K562 (cell line): ENCODE data around the gene FGF22. TPM values are rescaled to one million over a fixed set of nuclear protein-coding genes. Genes with fewer than 3 reads are reported as not detected.

Experiments
- CEBPG ChIP-seq, 3 experiments: fragments of 200-800 bp in 1 of 3; sonication (Bioruptor generic) in 1 of 3; sonication (generic) in 1 of 3; formaldehyde crosslinking in 1 of 3; IDR thresholded peaks in 2 of 3; conservative IDR thresholded peaks in 1 of 3; 2 replicates each; pipeline versions ENCODE4 v1.6.1 to v1.8.0; 2016 to 2022; ENCODE audit warnings: missing compliant biosample characterization in 2 of 3, missing genetic modification characterization in 2 of 3, mild to moderate bottlenecking in 1 of 3, missing genetic modification reagents in 1 of 3
- E2F1 ChIP-seq: sonication (generic); formaldehyde crosslinking; IDR thresholded peaks from 2 replicates; pipeline ENCODE4 v1.8.1; 2023; ENCODE audit warnings: mild to moderate bottlenecking, missing genetic modification reagents, moderate library complexity
- E4F1 ChIP-seq: fragments of 250-450 bp; sonication (Bioruptor Pico); IDR thresholded peaks from 2 replicates; pipeline ENCODE4 v1.5.0; 2021; ENCODE audit warnings: mild to moderate bottlenecking, borderline replicate concordance
- ELF4 ChIP-seq: fragments of 450-650 bp; formaldehyde crosslinking; IDR thresholded peaks from 2 replicates; pipeline ENCODE4 v1.4.0; 2022; ENCODE audit warnings: missing genetic modification characterization
- LEF1 ChIP-seq: fragments of 450-650 bp; IDR thresholded peaks from 2 replicates; pipeline ENCODE4 v1.6.1; 2016; ENCODE audit warnings: mild to moderate bottlenecking
- MED1 ChIP-seq: sonication (generic); formaldehyde crosslinking; IDR thresholded peaks from 2 replicates; pipeline ENCODE4 v1.8.1; 2023; ENCODE audit warnings: missing genetic modification reagents, borderline replicate concordance
- NFIX ChIP-seq: fragments of 250-450 bp; sonication (Bioruptor Pico); IDR thresholded peaks from 2 replicates; pipeline ENCODE4 v1.4.0; 2020; ENCODE audit warnings: low read depth, mild to moderate bottlenecking, moderate library complexity
- NR4A1 ChIP-seq, 2 experiments: fragments of 250-450 bp in 1 of 2; fragments of 450-650 bp in 1 of 2; sonication (Bioruptor Pico) in 1 of 2; IDR thresholded peaks; 2 replicates each; pipeline versions ENCODE4 v1.4.0 to v1.6.1; 2016 to 2020; ENCODE audit warnings: mild to moderate bottlenecking in 2 of 2, missing compliant biosample characterization in 1 of 2, missing genetic modification characterization in 1 of 2, moderate library complexity in 1 of 2
- PCBP1 ChIP-seq: fragments of 200-400 bp; formaldehyde crosslinking; IDR thresholded peaks from 2 replicates; pipeline ENCODE4 v1.6.1; 2018; ENCODE audit warnings: mild to moderate bottlenecking, low read depth, low read length; ENCODE audit not compliant: poor library complexity, severe bottlenecking
- PHB ChIP-seq: fragments of 250-450 bp; sonication (Bioruptor Pico); IDR thresholded peaks from 2 replicates; pipeline ENCODE4 v1.5.0; 2021
- STAT5A ChIP-seq: IDR thresholded peaks from 2 replicates; pipeline ENCODE4 v1.6.1; 2012; ENCODE audit warnings: low read length, inconsistent platforms, borderline replicate concordance
- TCF7L2 ChIP-seq: fragments of 150-350 bp; IDR thresholded peaks from 2 replicates; pipeline ENCODE4 v1.6.1; 2016; ENCODE audit warnings: low read depth, mild to moderate bottlenecking, low read length, moderate library complexity
- ZFP36 ChIP-seq: fragments of 150-350 bp; IDR thresholded peaks from 2 replicates; pipeline ENCODE4 v1.6.1; 2018; ENCODE audit warnings: low read length, low read depth; ENCODE audit not compliant: partially characterized antibody
- ZNF3 ChIP-seq: fragments of 250-450 bp; sonication (Bioruptor Pico); IDR thresholded peaks from 2 replicates; pipeline ENCODE4 v1.5.0; 2021; ENCODE audit warnings: mild to moderate bottlenecking, moderate library complexity
- ZNF589 ChIP-seq: fragments of 200-800 bp; sonication (Bioruptor generic); IDR thresholded peaks from 2 replicates; pipeline ENCODE4 v1.6.1; 2016; ENCODE audit warnings: low read depth, missing genetic modification characterization, missing compliant biosample characterization
- ZNF79 ChIP-seq: fragments of 250-450 bp; sonication (Bioruptor Pico); IDR thresholded peaks from 2 replicates; pipeline ENCODE4 v1.4.0; 2020; ENCODE audit warnings: low read depth, mild to moderate bottlenecking, moderate library complexity
- polyA plus RNA-seq, 8 experiments: library from polyadenylated mRNA; depleted of rRNA in 4 of 8; stranded (reverse) in 5 of 8; unstranded in 3 of 8; fragments of >200 nt; fragmentation: Nextera tagmentation in 2 of 8; fragmentation: Illumina TruSeq in 1 of 8; extraction: Ambion mirVana in 2 of 8; extraction: Trizol in 1 of 8; gene quantifications; 2 replicates each; pipeline versions ENCODE4 v1.2.1 to v1.2.3, GENCODE V29; 2011 to 2014; ENCODE audit warnings: inconsistent platforms in 1 of 8, missing spikeins in 1 of 8
- total RNA-seq, 7 experiments: library from RNA; depleted of rRNA in 6 of 7; stranded (reverse); fragments of >200 nt in 6 of 7; fragmentation: Illumina TruSeq in 2 of 7; extraction: Trizol in 2 of 7; gene quantifications; 2 replicates each; pipeline versions ENCODE4 v1.2.1 to v1.2.3, GENCODE V29; 2011 to 2021; ENCODE audit warnings: low replicate concordance in 1 of 7

FGF22 gene
- total and polyA plus RNA-seq, 9 of the 15 experiments (the other 6 are each of a cell fraction or from before 2014, with no cell fraction given), result 0.14 to 2.2 (median 0.86) TPM; not detected in 4

GRCh38 chr19:610801-611480 is 28.7 kb upstream of the FGF22 start (continued):
- TF ChIP-seq ZFP36 (no peak), PHB (no peak), ZNF589 (CRISPR knock-in tag) (no peak), LEF1 (peak; percentile 58), NR4A1 (CRISPR knock-in tag; IDR thresholded peaks at IDR 0.05) (no peak), NR4A1 (tag; IDR thresholded peaks at IDR 0.05) (no peak), E4F1 (CRISPR knock-in tag) (no peak), ZNF79 (no peak), ZNF3 (CRISPR knock-in tag) (no peak), STAT5A (peak; percentile 14; the same call in 1 of the 2 replicates), E2F1 (CRISPR knock-in tag) (no peak), CEBPG (CRISPR knock-in tag; IDR thresholded peaks at IDR 0.05) (no peak), CEBPG (tag; conservative IDR thresholded peaks at IDR 0.05 in 1 of 2, IDR thresholded peaks at IDR 0.05 in 1 of 2) (no peak), TCF7L2 (no peak), PCBP1 (no peak), ELF4 (CRISPR knock-in tag) (0 out of 2 replicates have a peak, but pooled peaks have one; percentile 34), MED1 (CRISPR knock-in tag) (no peak), NFIX (no peak)
